ENCODE measurements around the gene DUSP16.
A peak's percentile ranks its signal among the peaks of the same experiment; 100 is the strongest.
"Not testable (repeated sequence)": the region's sequence is repeated elsewhere in the genome, so short reads cannot be mapped to it uniquely, and the experiment has no call there.

The DUSP16 gene

DNA sequence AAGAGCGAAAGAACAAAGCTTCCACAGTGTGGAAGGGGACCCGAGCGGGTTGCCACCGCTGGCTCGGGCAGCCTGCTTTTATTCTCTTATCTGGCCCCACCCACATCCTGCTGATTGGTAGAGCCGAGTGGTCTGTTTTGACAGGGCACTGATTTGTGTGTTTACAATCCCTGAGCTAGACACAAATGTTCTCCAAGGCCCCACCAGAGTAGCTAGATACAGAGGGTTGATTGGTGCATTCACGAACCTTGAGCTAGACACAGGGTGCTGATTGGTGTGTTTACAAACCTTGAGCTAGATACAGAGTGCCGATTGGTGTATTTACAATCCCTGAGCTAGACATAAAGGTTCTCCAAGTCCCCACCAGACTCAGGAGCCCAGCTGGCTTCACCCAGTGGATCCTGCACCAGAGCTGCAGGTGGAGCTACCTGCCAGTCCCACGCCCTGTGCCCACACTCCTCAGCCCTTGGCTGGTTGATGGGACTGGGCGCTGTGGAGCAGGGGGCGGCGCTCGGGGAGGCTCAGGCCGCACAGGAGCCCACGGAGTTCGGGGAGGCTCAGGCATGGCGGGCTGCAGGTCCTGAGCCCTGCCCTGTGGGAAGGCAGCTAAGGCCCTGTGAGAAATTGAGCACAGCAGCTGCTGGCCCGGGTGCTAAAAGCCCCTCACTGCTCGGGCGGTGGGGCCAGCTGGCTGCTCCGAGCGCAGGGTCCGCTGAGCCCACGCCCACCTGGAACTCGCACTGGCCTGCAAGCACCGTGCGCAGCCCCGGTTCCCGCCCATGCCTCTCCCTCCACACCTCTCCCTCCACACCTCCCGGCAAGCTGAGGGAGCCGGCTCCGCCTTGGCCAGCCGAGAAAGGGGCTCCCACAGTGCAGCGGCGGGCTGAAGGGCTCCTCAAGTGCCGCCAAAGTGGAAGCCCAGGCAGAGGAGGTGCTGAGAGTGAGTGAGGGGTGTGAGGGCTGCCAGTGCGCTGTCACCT lies 90.4 kb downstream of the DUSP16 start:
- not testable (repeated sequence) for DNase-seq (ENCODE audit: low read depth in 1 of 2, low spot score in 1 of 2)

DNA sequence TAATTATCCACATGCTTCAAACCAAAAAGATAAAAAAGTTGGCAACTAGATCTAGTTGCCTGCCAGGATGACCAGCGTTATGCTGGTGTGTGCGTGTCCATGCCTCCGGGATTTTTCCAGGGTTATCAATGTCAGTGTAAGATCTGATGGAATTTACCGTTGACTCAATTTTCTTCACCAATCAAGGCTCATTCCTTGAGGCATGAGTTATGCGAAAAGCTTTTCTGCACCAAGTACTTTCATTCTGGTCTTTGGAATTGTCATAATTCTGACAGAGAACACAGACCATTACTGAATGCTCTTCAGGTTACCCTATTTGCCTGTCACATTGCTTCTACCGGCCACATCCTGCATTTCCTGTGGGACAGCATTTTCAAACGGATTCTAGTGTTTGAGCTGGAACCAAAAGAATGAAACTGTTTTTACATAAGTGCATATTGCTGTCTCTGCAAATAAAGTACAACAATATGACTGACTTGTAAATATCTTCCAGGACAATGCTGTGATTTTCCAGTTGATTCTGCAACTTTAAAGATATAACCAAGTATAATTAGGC lies 91.8 kb downstream of the DUSP16 start:
- no peak for DNase-seq (ENCODE audit: low read depth in 1 of 2, low spot score in 1 of 2)

DNA sequence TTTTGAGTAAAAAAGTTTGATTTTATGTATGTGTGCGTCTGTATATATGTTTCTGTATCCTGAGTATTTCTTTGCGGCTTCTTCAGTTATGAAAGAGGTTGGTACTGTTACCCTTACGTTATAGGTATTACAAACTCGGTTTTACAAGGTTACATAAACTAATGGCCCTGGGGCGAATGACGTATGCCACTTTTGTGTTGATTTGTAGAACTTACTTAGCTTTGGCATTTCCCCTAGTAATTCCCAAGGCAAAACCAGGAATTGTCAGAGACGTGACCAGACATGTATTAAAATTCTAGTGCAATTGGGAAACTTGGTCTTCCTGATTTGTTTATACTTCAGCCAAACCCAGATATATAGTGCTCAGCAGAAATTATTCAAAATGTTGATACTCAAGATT lies 93.3 kb downstream of the DUSP16 start:
- no peak for DNase-seq (ENCODE audit: low read depth in 1 of 2, low spot score in 1 of 2)

DNA sequence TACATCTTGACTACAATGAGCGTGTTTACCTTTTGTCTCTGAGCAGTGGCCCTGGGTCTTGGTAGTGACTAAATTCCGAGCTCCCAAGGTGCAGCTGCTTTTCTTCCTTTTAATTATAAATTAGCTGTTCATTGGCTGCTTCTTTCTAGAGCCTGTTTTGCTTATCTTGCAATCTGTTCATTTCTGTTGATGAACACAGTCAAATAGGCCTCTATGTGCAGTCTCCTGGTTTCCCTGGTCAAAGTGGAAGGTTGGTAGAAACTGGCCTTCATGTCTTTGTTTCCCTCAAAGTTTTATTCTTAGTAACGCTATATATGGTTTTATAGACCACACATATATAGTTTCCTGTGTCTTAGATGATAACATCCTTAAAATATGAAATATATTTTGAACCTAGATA lies 94.1 kb downstream of the DUSP16 start:
- no peak for DNase-seq (ENCODE audit: low read depth in 1 of 2, low spot score in 1 of 2)

DNA sequence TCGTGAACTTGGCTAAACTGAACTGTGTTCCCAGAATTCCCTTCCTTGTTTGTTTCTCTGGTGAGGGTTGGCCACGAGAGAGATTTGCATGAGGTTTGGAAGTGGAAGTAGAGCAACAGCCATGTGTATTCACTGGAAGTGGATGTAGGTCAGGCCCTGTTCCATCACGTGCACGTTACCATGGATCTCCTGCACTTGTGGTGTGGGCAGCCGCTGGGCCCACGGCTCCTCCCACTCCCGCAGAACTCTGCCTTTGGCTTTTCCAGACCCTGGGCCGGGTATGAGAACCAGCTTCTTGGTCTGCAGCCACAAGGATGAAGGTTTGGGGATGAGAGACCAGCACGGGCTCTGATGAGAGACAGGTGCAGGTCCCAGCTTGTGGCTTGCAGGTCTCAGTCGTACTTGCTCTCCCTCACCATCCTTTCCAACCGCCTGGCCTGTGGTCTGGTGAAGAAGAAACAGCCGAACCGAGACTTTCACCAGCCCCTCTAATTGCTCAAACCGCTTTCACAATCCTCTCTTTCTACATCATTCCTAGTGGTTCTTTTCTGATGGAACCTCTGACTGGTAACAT lies 94.9 kb downstream of the DUSP16 start:
- no peak for DNase-seq (ENCODE audit: low read depth in 1 of 2, low spot score in 1 of 2)

DNA sequence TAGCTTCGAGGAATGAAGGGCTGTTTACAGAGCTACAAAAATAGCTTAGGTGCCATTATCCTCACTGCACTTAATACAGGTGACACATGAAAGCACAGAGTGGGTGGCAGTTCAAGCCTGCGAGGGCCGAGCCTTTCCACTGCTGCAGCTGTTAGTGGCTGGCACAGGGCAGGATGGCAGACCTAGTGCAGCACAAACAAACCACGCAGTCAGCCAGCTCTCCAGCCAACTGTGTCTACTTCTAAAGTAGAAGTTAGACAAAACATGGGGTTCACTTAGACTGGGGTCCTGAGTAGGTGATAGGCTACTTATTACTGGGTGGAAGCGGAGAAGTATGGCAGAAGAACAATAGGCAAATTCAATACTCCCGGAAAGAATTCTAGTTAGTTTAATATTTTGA lies 95.4 kb downstream of the DUSP16 start:
- DNase-seq (ENCODE audit: low read depth in 1 of 2, low spot score in 1 of 2) = no peak

DNA sequence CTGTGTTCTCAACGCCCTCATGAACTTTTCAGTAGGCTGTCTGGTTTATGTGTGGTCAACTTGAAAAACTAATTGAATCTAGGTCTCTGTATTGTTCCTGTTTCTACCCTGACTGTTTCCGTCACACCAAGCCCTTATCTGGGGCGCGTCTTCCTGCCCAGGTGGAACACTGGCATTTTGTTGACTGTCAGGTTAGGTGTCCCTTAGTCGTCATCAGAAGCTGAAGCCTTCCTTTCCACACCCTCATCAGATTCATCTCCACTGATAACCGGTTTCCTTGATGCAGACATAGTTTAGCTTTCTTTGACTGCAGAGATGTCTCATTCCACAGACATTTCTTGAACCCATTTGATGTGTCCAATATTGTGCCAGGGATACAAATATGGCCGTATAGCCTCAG lies 96.5 kb downstream of the DUSP16 start:
- DNase-seq (ENCODE audit: low read depth in 1 of 2, low spot score in 1 of 2) = no peak

DNA sequence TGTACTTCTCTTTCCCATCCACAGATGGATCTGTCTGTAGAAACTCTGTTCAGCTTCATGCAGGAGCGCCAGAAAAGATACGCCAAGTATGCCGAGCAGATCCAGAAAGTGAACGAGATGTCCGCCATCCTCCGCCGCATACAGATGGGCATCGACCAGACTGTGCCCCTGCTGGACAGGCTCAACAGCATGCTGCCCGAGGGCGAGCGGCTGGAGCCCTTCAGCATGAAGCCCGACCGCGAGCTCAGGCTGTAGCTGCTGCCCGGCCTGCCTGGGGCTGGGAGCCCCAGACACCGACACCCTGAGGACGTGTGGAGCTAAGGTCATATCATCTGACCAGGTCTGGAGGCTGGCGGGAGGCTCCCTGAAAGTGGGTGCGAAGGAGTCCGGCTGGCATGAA lies 97.1 kb downstream of the DUSP16 start:
- DNase-seq (ENCODE audit: low read depth in 1 of 2, low spot score in 1 of 2) = no peak

DNA sequence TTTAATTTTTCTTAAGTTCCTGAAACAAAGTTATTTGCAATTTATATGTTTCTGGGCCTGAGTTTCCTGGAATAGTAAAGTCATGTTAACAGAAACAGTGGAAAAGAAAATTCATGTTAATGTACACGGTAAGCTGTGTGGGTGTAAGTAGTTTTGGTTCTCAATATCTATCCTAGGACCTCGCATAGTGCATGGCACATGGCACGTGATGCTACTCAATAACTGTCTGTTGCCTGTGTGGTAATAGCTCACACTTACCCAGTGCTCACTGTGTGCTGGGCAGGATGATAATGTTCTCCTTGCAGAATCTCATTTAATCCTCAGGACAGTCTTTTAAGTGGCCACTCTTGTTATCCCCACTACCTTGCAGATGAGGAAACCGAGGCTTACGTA lies 100.7 kb downstream of the DUSP16 start:
- DNase-seq (ENCODE audit: low read depth in 1 of 2, low spot score in 1 of 2) = no peak

DNA sequence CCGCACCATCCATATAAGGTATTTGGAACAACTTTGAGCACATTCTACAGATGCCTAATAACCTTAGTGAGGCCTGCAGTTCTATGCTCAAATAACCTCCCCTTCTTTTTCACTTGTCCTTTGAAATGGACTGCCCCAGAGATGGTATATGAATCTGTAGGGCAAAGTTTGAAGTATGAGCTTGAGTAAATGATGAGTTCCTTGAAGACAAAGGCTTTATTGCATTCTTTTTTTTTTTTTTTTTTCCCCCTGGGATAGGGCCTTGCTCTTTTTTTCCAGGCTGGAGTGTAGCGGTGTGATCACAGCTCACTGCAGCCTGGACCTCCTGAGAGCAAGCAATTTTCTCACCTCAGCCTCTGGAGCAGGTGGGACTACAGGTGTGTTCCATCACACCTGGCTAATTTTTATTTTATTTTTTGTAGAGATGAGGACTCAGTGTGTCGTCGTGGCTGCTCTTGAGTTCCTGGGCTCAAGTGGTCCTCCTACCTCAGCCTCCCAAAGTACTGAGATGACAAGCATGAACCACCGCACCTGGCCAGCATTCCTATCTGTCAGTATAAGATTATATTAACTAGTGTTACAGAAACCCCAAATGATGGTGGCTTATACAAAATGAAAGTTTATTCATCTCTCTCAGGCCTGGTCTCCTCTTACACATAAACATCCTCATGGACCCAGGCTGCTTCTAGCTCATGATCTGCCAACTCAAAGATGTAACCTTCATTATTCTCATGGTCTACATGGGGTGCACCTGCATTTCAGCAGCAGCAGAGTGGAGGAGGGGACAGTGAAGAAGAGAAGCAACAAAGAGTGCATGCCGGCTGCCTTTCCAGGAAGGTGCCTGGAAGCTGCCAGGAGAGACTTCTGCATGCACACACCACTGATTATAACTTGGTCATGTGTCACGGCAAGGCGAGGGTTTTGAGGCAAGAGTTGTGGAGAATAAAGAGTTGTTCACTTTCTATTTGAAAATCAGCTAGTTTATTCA lies 101.4 kb downstream of the DUSP16 start:
- DNase-seq (ENCODE audit: low read depth in 1 of 2, low spot score in 1 of 2) = peak in 1 of 2 donors; percentile 39

DNA sequence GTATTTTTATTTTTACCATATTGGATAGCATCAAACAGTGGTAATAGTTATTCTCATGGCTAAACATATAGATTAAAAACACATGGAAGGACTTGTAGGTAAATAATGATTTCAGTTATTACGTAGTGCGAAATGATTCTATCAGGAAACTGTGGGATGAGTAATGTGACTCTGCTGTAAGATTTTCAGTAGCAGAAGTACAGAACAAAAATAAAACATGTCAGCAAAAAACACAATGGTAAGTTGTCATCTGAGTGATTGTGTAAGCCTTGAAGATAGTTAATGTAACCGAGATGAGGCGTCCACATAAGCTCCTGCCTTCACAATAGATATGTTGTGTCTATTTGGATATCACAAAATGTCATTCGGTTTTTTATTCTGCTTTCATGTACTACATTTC lies 106.0 kb downstream of the DUSP16 start:
- no peak for DNase-seq (ENCODE audit: low read depth in 1 of 2, low spot score in 1 of 2)

DNA sequence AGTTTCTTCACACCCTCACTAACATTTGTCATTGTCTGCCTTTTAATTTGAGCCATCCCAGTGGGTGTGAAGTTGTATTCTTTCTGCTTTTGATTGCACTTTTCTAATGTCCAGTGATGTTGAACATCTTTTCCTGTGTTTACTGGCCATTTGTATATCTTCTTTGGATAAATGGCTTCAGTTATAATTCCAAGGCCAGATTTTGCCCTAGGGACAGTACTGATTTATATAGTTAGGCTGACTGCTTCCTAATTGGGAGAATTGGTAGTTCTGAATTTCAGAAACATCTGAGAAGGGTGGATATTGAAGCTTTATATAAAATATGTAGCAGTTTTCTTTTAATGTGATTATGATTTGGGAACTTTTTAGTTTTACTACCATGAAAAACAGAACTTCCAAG lies 108.3 kb downstream of the DUSP16 start:
- no peak for DNase-seq (ENCODE audit: low read depth in 1 of 2, low spot score in 1 of 2)

DNA sequence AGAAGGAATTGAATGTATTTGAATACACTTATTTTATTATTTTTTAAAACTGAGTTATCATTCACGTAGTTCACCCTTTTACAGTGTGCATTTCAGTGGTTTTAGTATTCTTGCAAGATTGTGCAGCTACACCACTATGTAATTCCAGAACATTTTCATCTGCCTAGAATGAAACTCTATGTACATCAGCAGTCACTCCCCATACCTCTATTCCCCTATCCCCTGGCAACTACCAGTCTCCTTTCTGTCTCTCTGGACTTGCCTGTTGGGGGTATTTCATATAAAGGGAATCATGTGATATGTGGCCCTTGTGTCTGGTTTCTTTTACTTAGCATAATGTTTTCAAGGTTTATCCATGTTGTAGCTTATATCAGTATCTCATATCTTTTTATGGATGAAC lies 109.0 kb downstream of the DUSP16 start:
- DNase-seq (ENCODE audit: low read depth in 1 of 2, low spot score in 1 of 2) = no peak

DNA sequence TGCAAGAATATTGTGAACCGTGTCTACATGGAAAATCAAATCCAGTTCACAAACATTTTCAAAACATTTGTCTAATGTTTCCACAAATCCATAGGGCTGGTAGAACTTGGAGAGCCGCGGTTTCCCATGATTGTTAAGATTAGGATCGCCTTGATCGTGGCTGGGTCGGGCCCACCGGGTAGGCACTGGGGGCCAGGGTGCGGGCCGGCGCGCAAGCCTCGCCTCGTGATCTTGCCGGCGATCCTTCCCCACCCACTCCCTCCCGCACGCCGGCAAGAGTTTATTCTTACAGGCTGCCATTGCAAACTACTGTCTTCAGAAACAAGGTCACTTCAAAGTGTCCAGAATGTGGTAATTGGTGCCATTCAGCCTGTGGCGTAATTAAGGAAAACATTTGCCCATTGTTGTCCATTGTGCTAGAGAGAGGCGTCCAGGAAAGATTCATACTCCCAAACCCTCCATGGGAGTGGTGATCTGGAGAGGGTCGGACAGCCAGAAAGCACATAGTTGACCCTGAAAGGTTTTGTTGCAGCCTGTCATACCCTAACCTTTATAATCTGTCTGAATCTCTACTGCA lies 110.2 kb downstream of the DUSP16 start:
- no peak for DNase-seq (ENCODE audit: low read depth in 1 of 2, low spot score in 1 of 2)

DNA sequence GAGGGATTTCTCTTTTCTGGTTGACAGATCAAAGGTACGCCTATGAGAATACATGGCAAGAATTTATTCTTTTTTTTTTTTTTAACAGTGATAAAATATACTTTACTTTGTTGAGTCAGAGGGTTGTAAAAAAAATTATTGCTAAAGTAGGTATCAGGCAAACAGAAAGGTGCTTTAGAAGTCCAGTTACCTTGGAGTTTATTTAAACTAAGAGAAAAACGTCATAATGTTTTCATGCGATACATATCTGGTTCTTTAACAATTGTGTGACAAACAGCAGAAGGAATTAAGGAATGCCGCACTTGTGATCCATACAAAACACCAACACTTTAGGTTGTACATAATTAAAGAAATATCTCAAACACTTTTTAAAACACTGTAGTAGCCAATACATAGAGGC lies 111.6 kb downstream of the DUSP16 start:
- DNase-seq (ENCODE audit: low read depth in 1 of 2, low spot score in 1 of 2) = no peak

DNA sequence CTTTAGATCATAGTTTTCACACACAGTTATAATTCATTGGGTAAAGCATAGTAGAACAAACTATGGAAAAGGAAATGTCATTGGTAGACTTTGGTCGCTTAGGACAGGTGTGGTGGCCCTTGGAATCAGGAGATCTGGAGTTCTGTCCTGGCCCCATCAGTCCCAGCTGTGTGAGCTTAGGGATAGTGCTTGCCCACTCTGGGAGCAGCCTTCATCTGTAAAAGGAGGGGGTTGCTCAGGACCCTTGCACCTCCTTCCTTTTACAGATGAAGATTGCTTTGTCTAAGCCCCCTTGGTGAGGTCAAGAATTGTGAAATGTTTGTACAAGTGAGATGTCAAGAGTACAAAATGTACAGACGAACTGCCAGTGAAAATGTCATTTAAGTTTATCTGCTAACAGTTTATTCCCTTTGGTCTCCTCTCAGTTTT lies 112.6 kb downstream of the DUSP16 start:
- DNase-seq (ENCODE audit: low read depth in 1 of 2, low spot score in 1 of 2) = no peak

DNA sequence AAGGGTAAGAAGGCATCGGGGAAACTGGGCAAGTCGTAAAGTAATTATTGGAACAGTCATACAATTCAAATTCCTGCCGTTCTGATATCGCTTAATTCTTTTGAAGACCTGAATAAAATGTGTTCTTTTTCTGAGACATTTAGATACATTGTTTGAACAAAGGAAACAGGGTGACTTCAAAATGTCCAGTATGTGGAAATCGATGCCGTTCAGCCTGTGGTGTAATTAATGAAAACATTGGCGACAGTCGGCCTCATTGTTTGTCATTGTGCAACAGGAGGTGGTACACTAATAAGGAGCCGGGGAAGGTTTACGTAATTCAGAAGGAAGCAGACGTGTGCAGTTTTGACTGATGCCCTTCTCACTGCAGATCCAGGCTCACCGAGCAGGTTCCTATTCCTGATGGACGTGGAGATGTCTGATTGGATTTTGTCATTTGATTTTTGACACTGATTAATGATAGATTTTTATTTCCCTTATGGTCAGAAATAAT lies 113.1 kb downstream of the DUSP16 start:
- no peak for DNase-seq (ENCODE audit: low read depth in 1 of 2, low spot score in 1 of 2)

DNA sequence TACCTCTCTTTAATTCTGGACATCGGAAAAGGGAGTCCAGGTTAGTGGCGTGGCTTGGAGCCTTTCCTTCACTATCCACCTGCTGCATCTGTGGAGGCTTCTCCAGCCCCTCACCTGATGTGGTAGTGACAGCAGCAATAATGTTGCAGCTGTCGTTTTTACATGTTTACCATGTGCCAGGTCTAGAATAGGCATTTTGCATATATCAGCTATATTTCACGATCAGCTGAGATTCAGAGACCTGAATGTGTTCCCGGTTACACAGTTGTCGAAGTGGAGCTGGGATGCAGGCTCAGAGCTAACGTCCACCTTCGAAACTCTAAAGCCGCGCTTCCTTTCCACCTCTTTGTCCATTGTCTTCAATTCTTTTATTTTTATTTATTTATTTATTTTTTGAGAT lies 114.8 kb downstream of the DUSP16 start:
- no peak for DNase-seq (ENCODE audit: low read depth in 1 of 2, low spot score in 1 of 2)

DNA sequence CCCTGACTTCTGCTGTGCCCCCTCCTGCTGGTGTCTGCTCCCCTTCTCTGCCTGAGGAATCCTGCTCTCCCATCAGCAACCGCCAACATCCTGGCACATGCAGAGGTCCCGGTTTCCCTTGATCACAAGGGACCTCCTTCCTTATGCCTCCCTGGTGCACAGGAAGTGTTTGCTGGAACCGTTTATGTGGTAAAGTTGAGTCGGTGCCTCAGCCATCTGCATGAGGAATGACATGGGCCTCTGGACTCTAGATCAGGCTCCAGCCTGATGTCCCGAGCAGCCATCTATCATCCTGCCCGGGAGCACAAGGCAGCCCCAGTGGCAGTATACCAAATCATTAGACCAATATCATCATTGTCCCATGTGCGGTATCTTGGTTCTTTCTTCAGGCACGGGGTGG lies 115.4 kb downstream of the DUSP16 start:
- DNase-seq (ENCODE audit: low read depth in 1 of 2, low spot score in 1 of 2) = no peak

DNA sequence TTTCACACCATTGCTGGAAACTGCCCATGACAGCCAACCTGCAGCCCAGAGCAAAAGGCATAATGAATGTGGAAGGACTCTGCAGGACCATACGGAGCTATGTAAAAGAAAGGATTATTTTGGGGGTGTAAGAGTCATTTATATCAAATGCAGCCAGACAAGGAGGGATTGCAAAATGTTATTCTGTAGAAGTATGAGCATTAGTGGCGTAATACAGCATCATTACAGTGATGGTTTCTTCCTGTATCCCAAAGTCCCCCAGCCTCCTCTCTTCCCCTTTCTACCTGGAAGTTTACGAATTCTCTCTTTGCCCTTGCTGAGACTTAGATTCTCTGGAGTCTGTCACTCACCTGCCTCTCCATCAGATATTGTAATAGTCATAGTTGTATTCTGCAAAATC lies 115.9 kb downstream of the DUSP16 start:
- DNase-seq (ENCODE audit: low read depth in 1 of 2, low spot score in 1 of 2) = no peak

DNA sequence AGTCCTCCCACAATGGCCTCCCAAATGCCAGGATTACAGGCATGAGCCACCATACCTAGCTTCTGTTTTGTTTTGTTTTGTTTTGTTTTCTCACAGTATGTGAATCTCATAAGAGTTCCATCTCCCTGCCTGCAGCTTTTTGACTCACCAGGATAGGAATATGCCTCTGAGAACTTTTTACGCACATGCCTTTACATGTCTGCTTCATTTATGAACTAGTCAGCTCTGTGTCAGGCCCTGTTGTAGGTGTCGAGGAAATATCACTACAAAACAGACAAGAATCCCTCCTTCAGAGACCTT lies 116.8 kb downstream of the DUSP16 start:
- DNase-seq (ENCODE audit: low read depth in 1 of 2, low spot score in 1 of 2) = no peak

Data from activated CD4-positive, alpha-beta T cell treated with anti-CD3 and anti-CD28 coated beads, Interleukin-2, amount 50 U/mL, for 24 hours (primary cell).